ENCODE results near the gene PDIA6. TPM values are rescaled to one million over a fixed set of nuclear protein-coding genes. Genes with fewer than 3 reads are reported as not detected.
A peak's percentile ranks its signal among the peaks of the same experiment; 100 is the strongest.

The PDIA6 gene
- total and polyA plus RNA-seq, 2 donors (not counting 1 experiment from before 2014, with no cell fraction given), result 420 to 491 TPM

- no peak overlapping the region for H3K4me2 ChIP-seq (ENCODE audit: extremely low read depth, insufficient read depth, low read length)
- no peaks in the 10 kb centered on the region for H4K20me1 ChIP-seq (ENCODE audit: control insufficient read depth, extremely low read depth, insufficient read depth, low read length)
- no peak overlapping the region for H3K27ac ChIP-seq (ENCODE audit: insufficient read depth, low read length)
- TF ChIP-seq CTCF (conservative IDR thresholded peaks at IDR 0.05 in 1 of 2, IDR thresholded peaks at IDR 0.05 in 1 of 2; ENCODE audit: low read depth in 1 of 2, low read length in 2 of 2) (no peak), EZH2 (IDR thresholded peaks at IDR 0.05; ENCODE audit: low read length, missing control alignments) (no peak)
- no peaks in the 10 kb centered on the region for H3K9me3 ChIP-seq (ENCODE audit: control insufficient read depth, insufficient read depth, low read depth, low read length)
- no peaks in the 10 kb centered on the region for H3K4me1 ChIP-seq (ENCODE audit: control insufficient read depth, extremely low read depth, insufficient read depth, low read length)
- peak in 1 of 2 donors; percentile 32 for DNase-seq (ENCODE audit: low read depth in 2 of 2)
- no peaks in the 10 kb centered on the region for H3K79me2 ChIP-seq (ENCODE audit: control insufficient read depth, insufficient read depth, low read length)
- peaks cover 24% of the 10 kb centered on the region for H3K27me3 ChIP-seq (ENCODE audit: control insufficient read depth, insufficient read depth, low read length)
- H3K4me3 ChIP-seq (replicated peaks in 1 of 4; ENCODE audit: control extremely low read depth in 1 of 4, insufficient read depth in 1 of 4, low read depth in 3 of 4, low read length in 4 of 4), result no peak overlapping the region
- H3K9ac ChIP-seq (ENCODE audit: insufficient read depth, low read length), result no peak overlapping the region
- H2AFZ ChIP-seq (ENCODE audit: low read length), result no peak overlapping the region
- H3K36me3 ChIP-seq (ENCODE audit: control insufficient read depth, insufficient read depth, low read length), result no peaks in the 10 kb centered on the region
Measured at GRCh38 chr2:10834068-10834655, 21.6 kb upstream of the PDIA6 start.

GRCh38 chr2:10833021-10833420 lies 20.4 kb upstream of the PDIA6 start:
- no peak for DNase-seq (ENCODE audit: low read depth in 2 of 2)
- no peak overlapping the region for H2AFZ ChIP-seq (ENCODE audit: low read length)
- H3K79me2 ChIP-seq (ENCODE audit: control insufficient read depth, insufficient read depth, low read length), result no peaks in the 10 kb centered on the region
- no peaks in the 10 kb centered on the region for H3K4me1 ChIP-seq (ENCODE audit: control insufficient read depth, extremely low read depth, insufficient read depth, low read length)
- peaks cover 28% of the 10 kb centered on the region for H3K27me3 ChIP-seq (ENCODE audit: control insufficient read depth, insufficient read depth, low read length)
- H3K4me2 ChIP-seq (ENCODE audit: extremely low read depth, insufficient read depth, low read length), result no peak overlapping the region
- H3K4me3 ChIP-seq (replicated peaks in 1 of 4; ENCODE audit: control extremely low read depth in 1 of 4, insufficient read depth in 1 of 4, low read depth in 3 of 4, low read length in 4 of 4), result no peak overlapping the region
- H4K20me1 ChIP-seq (ENCODE audit: control insufficient read depth, extremely low read depth, insufficient read depth, low read length), result no peaks in the 10 kb centered on the region
- TF ChIP-seq EZH2 (IDR thresholded peaks at IDR 0.05; ENCODE audit: low read length, missing control alignments), result no peak
- TF ChIP-seq CTCF (conservative IDR thresholded peaks at IDR 0.05 in 1 of 2, IDR thresholded peaks at IDR 0.05 in 1 of 2; ENCODE audit: low read depth in 1 of 2, low read length in 2 of 2), result no peak
- no peaks in the 10 kb centered on the region for H3K36me3 ChIP-seq (ENCODE audit: control insufficient read depth, insufficient read depth, low read length)
- no peak overlapping the region for H3K27ac ChIP-seq (ENCODE audit: insufficient read depth, low read length)
- H3K9me3 ChIP-seq (ENCODE audit: control insufficient read depth, insufficient read depth, low read depth, low read length), result no peaks in the 10 kb centered on the region
- H3K9ac ChIP-seq (ENCODE audit: insufficient read depth, low read length), result no peak overlapping the region

- TF ChIP-seq EZH2 (IDR thresholded peaks at IDR 0.05; ENCODE audit: low read length, missing control alignments), result no peak
- peak; percentile 89 to 91 for TF ChIP-seq CTCF (conservative IDR thresholded peaks at IDR 0.05 in 1 of 2, IDR thresholded peaks at IDR 0.05 in 1 of 2; ENCODE audit: low read depth in 1 of 2, low read length in 2 of 2)
- H3K4me1 ChIP-seq (ENCODE audit: control insufficient read depth, extremely low read depth, insufficient read depth, low read length), result no peaks in the 10 kb centered on the region
Measured at GRCh38 chr2:10832203-10832936, 19.8 kb upstream of the PDIA6 start.

More at GRCh38 chr2:10832203-10832936, 19.8 kb upstream of the PDIA6 start:
- H4K20me1 ChIP-seq (ENCODE audit: control insufficient read depth, extremely low read depth, insufficient read depth, low read length), result no peaks in the 10 kb centered on the region
- H3K4me2 ChIP-seq (ENCODE audit: extremely low read depth, insufficient read depth, low read length), result peak overlapping the region; percentile 48
- H3K9me3 ChIP-seq (ENCODE audit: control insufficient read depth, insufficient read depth, low read depth, low read length), result no peaks in the 10 kb centered on the region
- no peak overlapping the region for H3K27ac ChIP-seq (ENCODE audit: insufficient read depth, low read length)
- DNase-seq (ENCODE audit: low read depth in 2 of 2), result peak; percentile 59 to 82
- H3K4me3 ChIP-seq (replicated peaks in 1 of 4; ENCODE audit: control extremely low read depth in 1 of 4, insufficient read depth in 1 of 4, low read depth in 3 of 4, low read length in 4 of 4), result no peak overlapping the region
- H3K79me2 ChIP-seq (ENCODE audit: control insufficient read depth, insufficient read depth, low read length), result no peaks in the 10 kb centered on the region
- peaks cover 30% of the 10 kb centered on the region for H3K27me3 ChIP-seq (ENCODE audit: control insufficient read depth, insufficient read depth, low read length)
- no peak overlapping the region for H2AFZ ChIP-seq (ENCODE audit: low read length)
- H3K9ac ChIP-seq (ENCODE audit: insufficient read depth, low read length), result no peak overlapping the region
- H3K36me3 ChIP-seq (ENCODE audit: control insufficient read depth, insufficient read depth, low read length), result no peaks in the 10 kb centered on the region

Measured in fibroblast of lung (primary cell).